ENCODE results near the gene RBM33.

DNA sequence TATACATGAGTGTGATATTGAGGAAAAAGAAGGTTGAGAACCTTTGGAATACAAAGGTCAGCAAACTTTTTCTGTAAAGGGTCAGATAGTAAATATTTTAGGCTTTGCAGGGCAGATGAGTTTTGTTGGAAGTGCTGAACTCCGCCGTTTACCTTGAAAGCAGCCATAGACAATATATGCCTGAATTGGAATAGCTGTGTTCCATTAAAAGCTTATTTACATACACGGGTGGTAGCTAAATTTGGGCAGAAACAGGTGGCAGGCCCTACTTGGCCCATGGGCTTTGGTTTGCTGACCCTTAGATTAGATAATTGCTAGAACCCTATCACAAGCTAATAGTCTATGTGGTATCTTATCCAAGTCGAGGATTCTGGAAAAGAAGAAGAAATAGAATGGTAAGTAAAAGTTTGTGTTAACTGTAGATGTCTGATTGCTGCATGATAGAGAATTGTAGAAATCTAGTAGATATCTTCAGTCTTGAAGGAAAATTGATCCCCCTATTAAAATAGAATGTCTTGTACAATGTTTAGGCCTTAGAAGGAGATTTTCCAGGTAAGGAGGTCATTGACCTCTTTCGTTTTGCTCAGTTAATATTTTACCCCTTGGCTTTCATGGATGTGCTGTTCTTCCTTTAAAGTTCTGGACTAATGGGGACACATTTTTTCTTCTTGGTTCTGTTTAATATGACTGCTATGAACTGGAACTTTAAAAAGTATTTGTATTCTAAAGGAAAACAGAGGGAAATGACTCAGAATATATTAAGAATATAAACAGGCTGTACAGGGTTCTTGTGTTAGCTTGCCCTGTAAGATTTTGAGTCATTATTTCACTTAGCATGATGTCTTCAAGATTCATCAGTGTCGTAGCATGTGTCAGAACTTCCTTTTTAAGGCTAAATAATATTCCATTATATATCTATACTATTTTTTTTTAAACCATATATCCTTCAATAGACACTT, 8.0 kb downstream of the RBM33 start:
- TF ChIP-seq POLR2A (IDR thresholded peaks at IDR 0.05; ENCODE audit: low read length) (no peak), GATA1 (IDR thresholded peaks at IDR 0.05; ENCODE audit: low read depth, low read length) (no peak)
